HK-2 (cell line): ENCODE measurements around the gene SIMC1.
"Not testable (repeated sequence)": the region's sequence is repeated elsewhere in the genome, so short reads cannot be mapped to it uniquely, and the experiment has no call there.

Experiments used
- DNase-seq: peaks from one replicate; pipeline ENCODE4 v3.0.0-alpha.2; 2018; ENCODE audit not compliant: unreplicated experiment

The SIMC1 gene

DNA sequence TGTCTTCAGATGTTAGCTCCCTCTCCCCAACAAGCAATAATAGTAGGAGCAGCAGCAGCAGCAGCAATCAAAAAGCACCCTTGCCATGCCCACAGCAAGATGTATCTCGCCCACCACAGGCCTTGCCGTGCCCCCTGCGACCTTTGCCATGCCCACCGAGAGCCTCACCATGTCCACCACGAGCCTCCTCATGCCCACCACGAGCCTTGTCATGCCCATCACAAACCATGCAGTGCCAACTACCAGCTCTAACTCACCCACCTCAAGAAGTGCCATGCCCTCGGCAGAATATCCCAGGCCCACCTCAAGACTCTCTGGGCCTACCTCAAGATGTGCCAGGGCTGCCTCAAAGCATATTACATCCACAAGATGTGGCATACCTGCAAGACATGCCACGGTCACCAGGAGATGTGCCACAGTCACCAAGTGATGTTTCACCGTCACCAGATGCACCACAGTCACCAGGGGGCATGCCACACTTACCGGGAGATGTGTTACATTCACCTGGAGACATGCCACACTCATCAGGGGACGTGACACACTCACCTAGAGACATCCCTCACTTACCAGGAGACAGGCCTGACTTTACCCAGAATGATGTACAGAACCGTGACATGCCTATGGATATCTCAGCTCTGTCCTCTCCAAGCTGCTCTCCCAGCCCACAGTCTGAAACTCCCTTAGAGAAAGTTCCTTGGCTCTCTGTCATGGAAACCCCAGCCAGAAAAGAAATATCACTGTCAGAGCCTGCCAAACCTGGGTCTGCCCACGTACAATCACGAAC is 52.0 kb downstream of the SIMC1 start:
- DNase-seq = not testable (repeated sequence)

DNA sequence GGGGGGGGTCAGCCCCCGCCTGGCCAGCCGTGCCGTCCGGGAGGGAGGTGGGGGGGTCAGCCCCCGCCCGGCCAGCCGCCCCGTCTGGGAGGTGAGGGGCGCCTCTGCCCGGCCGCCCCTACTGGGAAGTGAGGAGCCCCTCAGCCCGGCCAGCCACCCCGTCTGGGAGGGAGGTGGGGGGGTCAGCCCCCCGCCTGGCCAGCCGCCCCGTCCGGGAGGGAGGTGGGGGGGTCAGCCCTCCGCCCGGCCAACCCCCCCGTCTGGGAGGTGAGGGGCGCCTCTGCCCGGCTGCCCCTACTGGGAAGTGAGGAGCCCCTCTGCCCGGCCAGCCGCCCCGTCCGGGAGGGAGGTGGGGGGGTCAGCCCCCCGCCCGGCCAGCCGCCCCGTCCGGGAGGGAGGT is 67.1 kb downstream of the SIMC1 start:
- DNase-seq = not testable (repeated sequence)

DNA sequence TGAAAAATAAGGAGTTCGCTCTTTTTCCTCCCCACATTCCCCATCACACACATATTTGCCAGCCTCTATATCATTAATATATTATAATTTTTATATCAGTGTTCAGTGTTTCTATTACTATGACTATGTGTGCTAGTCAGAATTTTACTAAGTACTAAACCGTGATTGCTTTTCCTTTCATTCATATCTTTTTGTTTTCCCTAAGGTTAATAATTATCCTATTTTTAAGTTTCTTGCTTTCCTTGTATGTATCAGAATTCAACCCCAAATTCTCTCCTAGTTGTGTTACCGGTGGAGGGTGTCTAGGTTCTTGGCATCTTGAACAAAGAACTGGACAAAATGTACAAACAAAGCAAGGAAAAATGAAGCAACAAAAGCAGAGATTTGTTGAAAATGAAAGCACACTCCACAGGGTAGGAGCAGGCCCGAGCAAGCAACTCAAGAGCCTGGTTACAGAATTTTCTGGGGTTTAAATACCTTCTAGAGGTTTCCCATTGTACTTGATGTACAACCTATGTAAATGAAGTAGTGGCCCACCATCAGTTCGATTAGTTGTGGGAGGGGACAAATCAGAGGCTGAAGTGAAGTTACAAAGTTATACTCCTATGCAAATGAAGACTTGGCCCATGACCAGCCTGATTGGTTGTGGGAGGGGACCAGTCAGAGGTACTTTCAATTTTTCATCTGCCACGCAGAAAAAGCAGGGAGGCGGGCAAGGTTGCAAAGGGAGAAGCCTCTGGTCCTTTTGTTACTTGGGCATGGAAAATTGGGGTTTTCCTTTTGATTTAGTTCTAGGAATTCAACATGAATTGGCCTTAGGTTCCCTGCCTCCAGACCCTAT is 79.5 kb downstream of the SIMC1 start:
- no peak for DNase-seq

DNA sequence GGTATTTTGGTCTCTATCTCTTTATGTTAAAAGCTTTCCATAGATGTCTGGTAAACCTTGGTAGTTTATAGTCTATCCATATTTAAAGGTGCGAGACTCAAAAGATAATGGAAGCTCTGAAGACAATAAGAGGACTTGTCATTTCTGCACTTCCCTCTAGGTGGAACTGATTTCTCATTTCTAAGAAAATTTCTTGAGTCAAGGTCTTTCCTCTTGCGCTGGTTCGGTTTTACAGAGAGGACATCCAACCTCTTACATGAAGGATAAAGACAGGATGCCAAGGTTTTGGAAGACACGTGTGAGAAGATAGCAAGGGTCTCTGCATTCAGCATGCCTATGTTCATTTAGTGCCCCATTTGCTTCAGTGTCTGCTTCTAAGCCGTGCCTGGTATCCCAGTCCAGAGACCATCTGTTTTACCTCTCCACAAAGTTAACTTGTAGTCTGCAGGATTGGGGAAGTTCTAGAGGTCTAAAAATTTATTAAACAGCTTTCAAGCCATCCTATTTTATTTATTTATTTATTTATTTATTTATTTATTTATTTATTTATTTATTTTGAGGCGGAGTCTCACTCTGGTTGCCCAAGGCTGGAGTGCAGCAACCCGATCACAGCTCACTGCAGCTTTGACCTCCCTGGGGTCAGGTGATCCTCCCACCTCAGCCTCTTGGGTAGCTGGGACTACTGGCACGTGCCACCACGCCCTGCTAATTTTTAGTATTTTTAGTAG is 81.8 kb downstream of the SIMC1 start:
- no peak for DNase-seq

DNA sequence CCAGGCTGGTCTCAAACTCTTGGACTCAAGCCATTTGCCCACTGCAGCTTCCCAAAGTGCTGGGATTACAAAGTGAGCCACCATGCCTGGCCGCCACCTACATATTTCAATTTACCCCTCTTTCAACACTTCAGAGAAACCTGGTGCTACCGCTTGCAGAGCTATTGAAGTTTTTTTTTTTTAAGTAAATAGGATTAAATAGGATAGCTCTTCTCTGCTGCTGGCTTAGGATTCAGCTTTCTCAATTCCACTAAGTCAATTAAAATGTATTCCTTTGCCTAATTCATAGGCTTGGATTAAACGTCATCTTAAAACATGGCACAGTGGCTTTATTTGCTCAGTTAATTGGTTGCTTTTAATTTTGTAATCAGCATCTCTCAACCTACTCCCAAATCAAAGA is 82.4 kb downstream of the SIMC1 start:
- no peak for DNase-seq

DNA sequence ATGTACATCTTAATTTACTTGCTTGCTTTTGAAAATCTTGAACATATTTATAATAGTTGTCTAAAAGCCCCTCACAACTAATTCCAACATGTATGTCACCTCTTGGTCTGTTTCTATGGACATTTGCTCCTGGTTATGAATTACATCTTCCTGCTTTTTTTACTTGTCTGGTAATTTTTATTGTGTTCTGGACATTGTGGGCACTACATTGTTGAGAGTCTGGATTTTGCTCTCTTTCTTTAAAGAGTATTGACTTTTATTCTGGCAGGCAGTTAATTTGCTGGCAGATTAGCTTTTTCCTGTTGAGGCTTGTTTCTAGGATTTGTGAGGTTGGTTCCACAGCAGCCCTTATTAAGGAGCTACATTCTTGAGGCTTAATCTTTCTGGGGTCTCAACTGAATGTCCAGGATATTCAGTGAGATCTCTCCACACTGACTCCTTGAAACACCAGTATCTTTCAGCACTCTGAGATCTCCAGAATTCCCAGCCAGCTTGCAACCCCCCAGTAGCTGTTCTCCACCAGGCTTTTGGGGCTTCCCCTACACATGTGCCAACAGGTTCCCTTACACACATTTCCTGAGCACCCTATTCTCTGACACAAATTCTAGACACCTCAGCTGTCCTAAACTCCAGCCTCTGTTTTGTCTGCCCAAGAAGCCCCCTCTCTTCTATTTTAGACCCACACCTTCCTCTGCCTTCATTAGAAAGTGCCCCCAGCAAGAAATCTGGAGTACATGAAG is 96.0 kb downstream of the SIMC1 start:
- no peak for DNase-seq

DNA sequence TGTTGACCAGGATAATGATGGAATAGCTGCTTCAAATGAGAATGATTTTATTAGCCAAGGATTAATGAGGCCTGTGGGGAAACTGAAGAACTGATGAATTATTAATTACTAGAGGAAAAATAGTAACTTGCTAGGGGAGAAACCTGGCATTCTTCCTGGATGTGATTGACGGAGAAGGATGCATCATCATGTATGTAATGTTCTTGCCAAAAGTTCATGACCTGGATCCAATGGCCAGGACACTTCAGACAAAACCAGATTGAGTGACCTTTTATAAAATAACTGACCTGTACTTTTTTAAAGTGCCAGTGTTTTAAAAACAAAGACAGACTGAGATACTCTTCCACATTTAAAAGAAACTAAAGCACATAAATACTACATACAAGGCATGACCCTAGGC is 99.7 kb downstream of the SIMC1 start:
- DNase-seq = no peak

DNA sequence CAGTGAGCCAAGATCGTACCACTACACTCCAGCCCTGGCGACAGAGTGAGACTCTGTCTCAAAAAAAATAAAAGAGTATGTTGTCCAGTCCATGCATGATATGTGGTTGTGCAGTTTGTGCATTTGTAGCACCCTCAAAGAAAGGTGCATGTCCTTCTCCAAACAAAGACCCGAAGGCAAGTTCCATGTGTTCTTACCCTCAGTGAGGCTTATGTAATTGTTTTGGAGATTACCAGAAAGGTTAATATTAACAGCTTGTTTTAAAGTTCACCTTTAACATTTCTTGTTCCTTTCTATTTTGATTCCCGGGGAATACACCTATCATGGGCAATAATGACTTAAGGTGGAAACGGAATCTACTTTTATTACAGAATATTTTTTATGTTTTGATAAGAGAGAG is 101.1 kb downstream of the SIMC1 start:
- DNase-seq = no peak

DNA sequence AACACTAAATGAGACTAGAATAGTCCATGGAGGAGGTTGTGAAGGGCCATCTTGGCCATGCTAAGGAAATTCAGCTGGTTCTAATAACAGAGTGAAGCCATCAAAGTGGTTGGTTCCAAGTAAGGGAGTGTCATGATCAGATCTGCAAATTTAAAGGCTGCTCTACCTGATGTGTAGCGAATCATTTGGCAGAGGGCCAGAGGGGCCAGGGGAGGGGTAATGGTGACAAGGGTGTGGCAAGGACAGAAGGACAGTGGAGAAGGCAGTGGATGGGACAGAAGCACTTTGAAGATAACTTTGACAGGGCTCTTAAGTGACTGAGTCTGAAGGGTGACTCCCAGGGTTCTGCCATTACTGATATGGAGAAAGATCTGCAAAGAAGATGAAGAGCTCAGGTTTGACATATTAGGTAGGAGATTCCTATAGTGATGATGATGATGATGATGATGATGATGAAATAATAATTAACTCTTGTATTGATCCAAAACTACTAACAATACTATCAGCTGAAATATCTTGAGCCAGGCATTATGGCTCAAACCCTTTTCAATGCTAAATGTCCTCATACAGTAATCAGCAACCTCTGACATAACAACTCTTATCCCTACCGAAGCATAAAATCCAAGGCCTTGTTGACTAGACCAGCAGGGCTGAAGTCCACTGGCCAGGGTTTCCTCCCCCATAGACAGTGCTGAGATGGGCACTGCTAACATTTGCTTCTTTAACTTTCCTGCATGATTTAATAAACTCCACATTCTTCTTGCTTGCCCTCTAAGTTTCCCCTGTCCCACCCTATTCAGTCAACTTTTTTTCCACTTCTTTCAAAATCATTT is 103.3 kb downstream of the SIMC1 start:
- DNase-seq = no peak

DNA sequence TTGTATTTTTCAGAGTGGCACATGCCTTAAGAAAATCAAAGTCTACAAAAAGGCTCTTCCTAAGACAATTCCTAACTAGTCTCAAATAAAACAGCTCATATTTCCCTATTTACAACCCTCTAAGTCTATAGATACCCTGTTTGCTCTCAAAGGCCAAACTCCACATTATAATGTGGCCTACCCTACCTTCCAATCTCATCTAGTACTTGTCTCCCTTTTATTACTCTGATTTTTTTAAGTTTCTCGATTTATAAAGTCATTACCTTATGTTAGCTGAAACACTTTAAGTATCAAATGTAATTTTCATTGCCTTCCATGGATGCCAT is 103.9 kb downstream of the SIMC1 start:
- DNase-seq = no peak

DNA sequence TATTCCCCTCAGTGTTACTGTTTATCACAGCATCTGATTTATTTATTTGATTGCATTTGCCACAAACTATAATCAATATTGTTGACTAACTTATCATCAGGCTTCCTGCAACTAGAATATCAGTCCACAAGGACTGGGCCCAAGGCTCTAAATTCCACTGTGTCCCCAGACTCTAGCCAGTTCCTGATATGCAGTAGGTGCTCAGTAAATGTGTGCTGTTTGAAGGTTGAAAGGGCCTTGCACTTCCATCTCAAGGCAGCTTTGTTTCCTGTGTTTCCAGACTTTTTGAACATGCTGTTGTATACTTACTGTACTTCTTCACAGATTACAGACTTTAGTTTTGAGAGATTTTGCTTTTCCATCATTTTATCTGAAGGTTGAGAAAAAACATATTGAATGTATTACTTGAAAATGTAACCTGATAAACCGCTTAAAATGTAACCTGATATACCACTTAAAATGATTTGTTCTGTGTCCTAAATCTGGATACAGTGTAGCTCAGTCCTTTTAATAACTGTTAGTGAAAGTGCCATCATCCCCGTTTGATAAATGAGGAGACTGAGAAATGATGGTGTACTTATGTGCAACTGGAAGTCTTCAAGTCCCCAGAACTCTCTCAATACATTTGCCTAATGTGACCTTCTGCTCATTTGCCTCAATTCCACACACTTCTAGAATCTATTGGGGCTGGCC is 104.7 kb downstream of the SIMC1 start:
- DNase-seq = no peak

DNA sequence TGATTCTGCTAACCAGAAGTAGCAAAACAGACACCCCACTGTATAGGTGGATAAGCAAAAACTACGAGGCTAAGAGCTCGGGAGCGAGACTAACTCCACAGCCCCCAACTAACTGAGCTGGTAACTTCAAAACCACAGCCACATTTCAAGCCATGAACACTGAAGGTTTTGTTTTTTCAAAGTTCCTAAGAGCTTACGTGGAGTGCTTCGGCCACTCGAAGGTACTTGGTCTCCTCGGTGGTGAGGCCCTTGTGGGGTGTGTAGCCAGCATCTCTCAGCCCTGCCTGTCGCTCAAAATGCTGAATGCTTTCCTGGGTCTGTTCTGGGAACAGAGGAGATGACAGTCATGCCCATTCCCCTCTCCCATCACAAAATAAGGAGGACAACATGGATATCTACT is 112.2 kb downstream of the SIMC1 start:
- no peak for DNase-seq

DNA sequence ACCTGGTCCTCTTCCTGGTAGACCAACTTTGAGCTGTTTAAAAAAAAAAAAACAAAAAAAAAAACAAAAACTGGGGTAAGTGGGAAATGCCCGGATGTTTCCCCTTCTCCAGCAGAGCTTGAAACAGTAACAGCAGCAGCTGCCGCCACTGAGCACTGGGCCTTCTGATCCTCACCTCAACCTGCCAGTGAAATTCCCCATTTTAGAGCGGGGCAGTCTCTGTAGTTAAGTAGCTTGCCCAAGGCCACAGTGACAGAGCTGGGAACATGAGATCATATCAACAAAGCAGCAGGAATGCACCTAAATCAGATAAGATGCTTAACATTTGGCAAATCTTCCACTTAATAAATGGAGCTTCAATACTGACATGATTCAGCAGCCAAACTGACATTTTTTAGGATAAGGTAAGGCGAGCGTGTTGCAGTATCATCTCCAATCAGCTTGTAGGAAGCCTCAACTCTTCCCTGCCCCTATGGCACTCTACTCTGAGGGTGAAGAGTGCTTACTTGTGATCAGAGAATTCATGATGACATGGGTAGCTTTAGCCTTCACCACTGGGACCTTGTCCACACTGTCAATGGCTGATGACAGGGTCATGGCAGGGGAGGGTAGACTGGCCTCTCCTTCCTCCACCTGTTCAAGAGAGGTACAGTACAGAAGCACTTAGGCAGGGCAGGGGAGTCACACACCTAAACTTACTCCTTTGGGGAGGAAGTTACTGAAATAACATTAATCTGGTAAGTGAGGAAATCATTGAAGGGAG is 114.1 kb downstream of the SIMC1 start:
- DNase-seq = no peak

DNA sequence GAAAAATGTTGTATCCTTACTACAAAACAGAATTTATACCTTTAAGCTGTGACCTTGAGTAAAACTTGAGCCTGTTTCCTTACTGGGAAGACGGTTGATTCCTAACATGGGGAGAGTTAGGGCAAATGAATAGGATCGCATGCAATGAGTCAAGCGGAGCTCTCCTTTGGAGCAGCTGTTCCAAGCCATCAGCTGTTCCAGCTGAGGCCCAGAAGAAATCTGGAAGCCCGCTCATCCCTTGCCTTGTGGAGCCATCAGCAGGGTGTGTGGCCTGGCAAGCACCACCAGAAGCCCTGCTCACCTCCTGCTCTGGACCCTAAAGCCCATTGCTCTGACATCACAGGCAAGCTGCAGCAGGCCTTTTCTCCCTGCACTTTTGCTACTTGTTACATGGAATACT is 115.3 kb downstream of the SIMC1 start:
- DNase-seq = no peak

DNA sequence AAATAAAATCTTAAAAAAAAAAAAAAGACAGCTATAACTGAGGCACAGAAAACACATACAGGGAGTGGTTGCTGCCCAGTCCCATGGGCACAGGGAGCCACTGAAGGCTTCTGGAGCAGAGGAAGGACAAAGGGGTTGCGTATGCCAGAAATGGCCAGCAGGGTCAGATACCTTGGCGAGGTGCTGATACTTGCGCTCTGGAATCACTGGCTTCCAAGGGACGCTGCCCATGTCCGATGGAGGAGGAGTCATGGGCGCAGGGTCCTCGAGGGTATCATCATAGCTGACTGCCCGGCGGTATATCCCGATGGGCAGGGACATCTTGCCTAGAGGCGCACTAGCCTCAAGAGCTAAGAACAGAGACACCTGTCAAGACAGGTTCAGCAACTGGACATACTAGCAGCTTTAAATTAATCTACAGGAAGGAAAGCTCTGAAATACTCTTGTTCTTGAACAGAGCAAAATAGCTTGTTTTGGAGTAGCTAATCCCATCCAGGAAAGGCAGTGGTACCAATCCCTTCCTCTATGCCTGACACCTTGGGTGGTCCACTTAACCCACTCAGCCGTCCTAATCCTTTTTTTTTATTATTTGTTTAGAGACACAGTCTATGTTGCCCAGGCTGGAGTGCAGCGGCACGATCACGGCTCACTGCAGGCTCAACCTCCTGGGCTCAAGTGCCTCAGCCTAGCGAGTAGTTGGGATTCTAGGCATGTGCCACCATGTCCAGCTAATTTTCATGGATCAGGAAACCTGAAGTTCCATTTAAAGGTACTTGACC is 117.4 kb downstream of the SIMC1 start:
- no peak for DNase-seq

DNA sequence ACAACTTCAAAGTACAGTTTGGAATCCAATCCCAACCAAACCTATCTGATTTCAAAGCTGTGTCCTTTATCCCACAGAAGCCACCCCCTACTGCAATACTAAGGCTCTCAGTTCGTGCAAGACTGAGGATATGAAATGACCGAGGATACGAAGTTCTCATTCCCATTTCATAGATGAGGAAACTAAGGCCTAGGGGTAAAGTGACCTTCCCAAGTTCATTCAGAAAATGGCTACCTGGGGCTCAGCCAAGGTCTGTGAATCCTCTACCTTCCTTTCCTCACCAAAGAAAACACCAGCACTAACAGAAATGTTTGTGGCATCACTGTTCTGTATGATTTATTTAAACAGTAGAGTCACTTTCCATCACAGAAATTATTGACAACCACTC is 117.9 kb downstream of the SIMC1 start:
- no peak for DNase-seq

DNA sequence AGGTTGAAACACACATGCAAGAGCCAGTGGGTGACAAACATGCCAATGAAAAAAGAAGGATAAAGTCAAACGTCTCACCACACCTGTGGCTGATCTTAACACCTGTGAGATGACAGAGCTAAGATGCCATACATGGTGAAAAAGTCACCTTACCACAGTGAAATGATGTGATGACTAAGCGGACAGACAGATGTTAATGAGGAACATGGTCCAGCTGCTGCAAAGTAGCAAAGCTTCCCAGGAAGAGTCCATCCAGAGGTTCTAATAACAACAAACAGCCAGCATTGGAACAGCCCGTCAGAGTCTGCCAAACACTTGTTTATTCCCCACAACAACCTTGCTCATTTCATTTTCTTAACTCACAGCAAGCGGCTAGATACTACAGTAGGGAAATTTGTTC is 121.4 kb downstream of the SIMC1 start:
- DNase-seq = no peak

DNA sequence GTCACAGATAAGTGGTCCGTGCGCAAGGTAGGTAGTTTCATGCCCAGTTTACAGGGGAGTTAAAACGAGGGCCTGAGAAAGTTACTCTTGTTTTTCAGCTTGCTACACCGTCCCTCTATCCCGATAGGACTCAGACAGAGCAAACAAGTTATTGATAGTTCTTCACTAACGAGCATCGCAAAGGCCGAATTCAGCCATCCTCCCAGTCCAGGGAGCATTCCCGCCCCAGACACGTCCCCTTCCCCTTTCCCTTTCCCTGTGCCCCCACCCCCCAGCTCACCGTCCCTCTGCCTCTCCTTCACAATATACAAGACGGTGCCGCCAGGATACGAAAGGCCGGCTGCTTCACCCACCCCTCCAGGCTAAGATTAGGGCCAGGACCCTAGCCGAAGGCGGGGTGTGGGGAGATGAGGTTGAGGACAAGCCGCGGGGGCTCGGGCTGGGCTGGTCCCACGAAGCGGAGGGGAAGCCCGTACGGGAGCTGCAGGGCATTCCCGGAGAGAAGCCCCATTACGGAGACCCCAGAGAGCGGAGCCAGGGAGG is 122.7 kb downstream of the SIMC1 start:
- peak; percentile 14 for DNase-seq
